Astrocyte (in vitro differentiated cells and primary cell): Measurements from ENCODE around the gene VSTM2L. TPM values are rescaled to one million over a fixed set of nuclear protein-coding genes. Genes with fewer than 3 reads are reported as not detected.
A peak's percentile ranks its signal among the peaks of the same experiment; 100 is the strongest.

Experiments used
- DNase-seq: peaks from one replicate; pipeline ENCODE4 v3.0.0-alpha.2; 2010; ENCODE audit warnings: low read depth
- FAIRE-seq: peaks from 2 replicates; lab custom pipeline; 2011; peaks lifted over from hg19 to GRCh38; lab: Jason Lieb, UNC
- H2AFZ ChIP-seq: 2 replicates; pipeline ENCODE4 v1.6.0; 2012; ENCODE audit warnings: low read depth, low read length, inconsistent platforms
- H3K27ac ChIP-seq: 2 replicates; pipeline ENCODE4 v1.5.1; 2011; ENCODE audit warnings: low read depth, low read length, inconsistent platforms
- H3K27me3 ChIP-seq: 2 replicates; pipeline ENCODE4 v1.6.0; 2011; ENCODE audit warnings: low read length, inconsistent platforms; ENCODE audit not compliant: insufficient read depth
- H3K36me3 ChIP-seq: 2 replicates; pipeline ENCODE4 v1.5.1; 2011; ENCODE audit warnings: low read length, inconsistent platforms; ENCODE audit not compliant: insufficient read depth
- H3K4me1 ChIP-seq: 2 replicates; pipeline ENCODE4 v1.5.1; 2011; ENCODE audit warnings: low read length, inconsistent platforms; ENCODE audit not compliant: insufficient read depth
- H3K4me2 ChIP-seq: 2 replicates; pipeline ENCODE4 v1.6.0; 2012; ENCODE audit warnings: low read length, inconsistent platforms
- H3K4me3 ChIP-seq: 2 replicates; pipeline ENCODE4 v1.5.1; 2011; ENCODE audit warnings: low read depth, mild to moderate bottlenecking, low read length, inconsistent platforms; ENCODE audit not compliant: insufficient read depth
- H3K79me2 ChIP-seq: 2 replicates; pipeline ENCODE4 v1.6.0; 2012; ENCODE audit warnings: mild to moderate bottlenecking, low read length, inconsistent platforms; ENCODE audit not compliant: insufficient read depth
- H3K9ac ChIP-seq: 2 replicates; pipeline ENCODE4 v1.6.0; 2012; ENCODE audit warnings: mild to moderate bottlenecking, low read length, inconsistent platforms
- H3K9me3 ChIP-seq: 2 replicates; pipeline ENCODE4 v1.5.1; 2012; ENCODE audit warnings: low read depth, mild to moderate bottlenecking, low read length, inconsistent platforms; ENCODE audit not compliant: insufficient read depth
- H4K20me1 ChIP-seq: 2 replicates; pipeline ENCODE4 v1.6.0; 2012; ENCODE audit warnings: low read length, inconsistent platforms; ENCODE audit not compliant: insufficient read depth
- H3K27ac Mint-ChIP-seq: one replicate; pipeline ENCODE4 v1.8.0; 2021; ENCODE audit warnings: mild to moderate bottlenecking, mixed read lengths; ENCODE audit not compliant: unreplicated experiment
- H3K27me3 Mint-ChIP-seq: one replicate; pipeline ENCODE4 v1.8.0; 2021; ENCODE audit warnings: low read depth, mixed read lengths; ENCODE audit not compliant: unreplicated experiment
- H3K36me3 Mint-ChIP-seq: one replicate; pipeline ENCODE4 v1.8.0; 2021; ENCODE audit warnings: low read depth, mixed read lengths; ENCODE audit not compliant: unreplicated experiment
- H3K4me1 Mint-ChIP-seq: one replicate; pipeline ENCODE4 v1.8.0; 2021; ENCODE audit warnings: low read depth, mixed read lengths; ENCODE audit not compliant: unreplicated experiment
- H3K4me3 Mint-ChIP-seq: one replicate; pipeline ENCODE4 v1.8.0; 2021; ENCODE audit warnings: mild to moderate bottlenecking, moderate library complexity, mixed read lengths; ENCODE audit not compliant: unreplicated experiment
- H3K9me3 Mint-ChIP-seq: one replicate; pipeline ENCODE4 v1.8.0; 2021; ENCODE audit warnings: mild to moderate bottlenecking, mixed read lengths; ENCODE audit not compliant: unreplicated experiment
- EZH2 ChIP-seq: IDR thresholded peaks from 2 replicates; pipeline ENCODE4 v1.6.1; 2012; ENCODE audit warnings: mild to moderate bottlenecking, low read length, inconsistent platforms; ENCODE audit not compliant: insufficient read depth
- total RNA-seq: library from RNA; stranded (reverse); gene quantifications from 2 replicates; pipeline ENCODE4 v1.2.1, GENCODE V29; 2021
- TF ChIP-seq, protein P1 (sequence below): IDR thresholded peaks from 2 replicates; pipeline ENCODE4 v1.5.1; 2011; ENCODE audit warnings: low read depth, mild to moderate bottlenecking, inconsistent platforms, low read length, moderate library complexity; ENCODE audit not compliant: insufficient read depth

Gene VSTM2L
- total RNA-seq, 1 donor from 2014 or later = 18.5 TPM

DNA sequence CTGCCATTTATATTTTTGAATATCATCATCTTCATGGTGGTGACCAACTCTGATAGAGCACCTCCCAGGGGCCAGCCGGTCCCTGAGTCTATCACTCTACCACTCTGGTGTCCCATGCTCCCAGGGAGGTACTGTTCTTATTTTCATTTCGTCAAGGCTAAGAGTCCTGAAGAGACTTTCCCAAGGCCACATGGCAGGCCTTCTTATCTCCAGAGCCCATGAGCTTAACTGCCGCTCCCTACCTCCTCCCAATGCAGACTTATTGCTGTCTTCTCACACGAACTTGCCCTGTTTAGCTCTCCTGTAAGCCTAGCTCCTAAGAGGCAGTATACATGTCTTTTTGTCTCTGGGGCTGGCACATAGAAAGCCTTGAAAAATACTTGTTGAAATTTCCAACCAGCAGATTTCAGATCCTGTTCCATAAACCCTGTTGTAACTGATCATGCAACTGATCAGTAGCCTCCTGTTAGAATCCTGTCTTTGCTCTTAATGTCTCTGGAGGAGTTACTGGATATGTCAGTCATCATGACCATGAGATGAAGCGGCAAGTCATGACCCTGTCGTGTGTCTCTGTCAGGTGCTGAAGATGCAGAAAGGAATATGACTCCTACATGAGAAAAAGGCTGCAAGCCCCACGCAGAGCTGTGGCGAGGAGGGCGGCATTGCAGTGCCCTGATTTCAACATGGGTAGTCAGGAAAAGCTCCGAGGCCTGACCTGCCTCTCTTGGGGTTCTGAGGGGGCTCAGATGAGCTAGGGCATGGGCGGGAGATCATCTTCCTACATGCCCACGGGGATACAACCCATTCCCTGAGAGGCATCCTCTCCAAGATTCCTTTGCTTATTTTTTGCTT is 70.4 kb downstream of the VSTM2L start:
- H3K9me3 ChIP-seq = no peaks in the 10 kb centered on the region
- H3K27me3 Mint-ChIP-seq = peaks cover 6% of the 10 kb centered on the region
- no peak for DNase-seq
- no peak overlapping the region for H2AFZ ChIP-seq
- no peak overlapping the region for H3K4me2 ChIP-seq
- H3K27me3 ChIP-seq = peaks cover 2% of the 10 kb centered on the region
- H3K4me1 ChIP-seq = peaks cover 6% of the 10 kb centered on the region
- no peaks in the 10 kb centered on the region for H3K36me3 ChIP-seq
- no peak overlapping the region for H3K9ac ChIP-seq
- peaks cover 2% of the 10 kb centered on the region for H3K9me3 Mint-ChIP-seq
- no peak for FAIRE-seq
- H3K79me2 ChIP-seq = no peaks in the 10 kb centered on the region
- no peaks in the 10 kb centered on the region for H4K20me1 ChIP-seq
- no peaks in the 10 kb centered on the region for H3K36me3 Mint-ChIP-seq
- no peak overlapping the region for H3K4me3 ChIP-seq
- peaks cover 4% of the 10 kb centered on the region for H3K4me1 Mint-ChIP-seq
- H3K4me3 Mint-ChIP-seq = no peak overlapping the region
- H3K27ac ChIP-seq = no peak overlapping the region
- no peak for TF ChIP-seq EZH2
- TF ChIP-seq, protein P1, sequence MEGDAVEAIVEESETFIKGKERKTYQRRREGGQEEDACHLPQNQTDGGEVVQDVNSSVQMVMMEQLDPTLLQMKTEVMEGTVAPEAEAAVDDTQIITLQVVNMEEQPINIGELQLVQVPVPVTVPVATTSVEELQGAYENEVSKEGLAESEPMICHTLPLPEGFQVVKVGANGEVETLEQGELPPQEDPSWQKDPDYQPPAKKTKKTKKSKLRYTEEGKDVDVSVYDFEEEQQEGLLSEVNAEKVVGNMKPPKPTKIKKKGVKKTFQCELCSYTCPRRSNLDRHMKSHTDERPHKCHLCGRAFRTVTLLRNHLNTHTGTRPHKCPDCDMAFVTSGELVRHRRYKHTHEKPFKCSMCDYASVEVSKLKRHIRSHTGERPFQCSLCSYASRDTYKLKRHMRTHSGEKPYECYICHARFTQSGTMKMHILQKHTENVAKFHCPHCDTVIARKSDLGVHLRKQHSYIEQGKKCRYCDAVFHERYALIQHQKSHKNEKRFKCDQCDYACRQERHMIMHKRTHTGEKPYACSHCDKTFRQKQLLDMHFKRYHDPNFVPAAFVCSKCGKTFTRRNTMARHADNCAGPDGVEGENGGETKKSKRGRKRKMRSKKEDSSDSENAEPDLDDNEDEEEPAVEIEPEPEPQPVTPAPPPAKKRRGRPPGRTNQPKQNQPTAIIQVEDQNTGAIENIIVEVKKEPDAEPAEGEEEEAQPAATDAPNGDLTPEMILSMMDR = no peak
- no peak overlapping the region for H3K27ac Mint-ChIP-seq

DNA sequence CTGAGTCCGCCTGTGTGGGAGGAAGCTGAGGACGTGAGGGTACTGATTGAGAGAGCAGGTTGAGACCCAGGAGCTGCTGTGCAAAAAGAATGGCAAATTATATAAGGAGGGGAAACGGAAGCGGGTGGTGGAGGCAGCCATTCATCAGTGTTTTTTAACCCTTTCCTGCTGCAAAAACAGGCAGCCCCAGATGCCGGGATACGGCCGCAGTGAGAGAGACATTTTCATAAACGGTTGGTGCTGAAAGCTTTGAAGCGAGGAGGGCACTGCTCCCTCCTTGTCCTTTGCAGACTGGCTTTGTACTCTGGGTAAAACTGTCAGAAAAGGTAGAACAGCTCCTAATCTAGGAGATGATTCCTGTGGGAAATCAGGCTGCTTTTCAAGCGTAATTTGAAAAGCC is 74.0 kb downstream of the VSTM2L start:
- H3K4me3 Mint-ChIP-seq = no peak overlapping the region
- H2AFZ ChIP-seq = no peak overlapping the region

More for the DNA sequence above, 74.0 kb downstream of the VSTM2L start:
- H3K9ac ChIP-seq = no peak overlapping the region
- peaks cover 4% of the 10 kb centered on the region for H3K27me3 ChIP-seq
- Mint-ChIP-seq H3K4me1 (peaks cover 3% of the 10 kb centered on the region), H3K27me3 (peaks cover 6% of the 10 kb centered on the region), H3K36me3 (no peaks in the 10 kb centered on the region), H3K9me3 (no peaks in the 10 kb centered on the region), H3K27ac (no peak overlapping the region)
- no peaks in the 10 kb centered on the region for H3K36me3 ChIP-seq
- no peaks in the 10 kb centered on the region for H4K20me1 ChIP-seq
- H3K27ac ChIP-seq = no peak overlapping the region
- H3K4me3 ChIP-seq = no peak overlapping the region
- H3K79me2 ChIP-seq = no peaks in the 10 kb centered on the region
- H3K4me2 ChIP-seq = peak overlapping the region; percentile 57
- no peak for FAIRE-seq
- no peaks in the 10 kb centered on the region for H3K9me3 ChIP-seq
- no peaks in the 10 kb centered on the region for H3K4me1 ChIP-seq
- no peak for DNase-seq
- TF ChIP-seq, protein P1 = no peak
- TF ChIP-seq EZH2 = no peak
